ENCODE results near the gene CHCHD4.

The CHCHD4 gene

GRCh38 chr3:14152233-14152962 lies 27.7 kb upstream of the CHCHD4 start:
- Histone ChIP-seq H3K36me3 (ENCODE audit: control insufficient read depth, insufficient read depth, low read length) (peaks cover 4% of the 10 kb centered on the region), H3K4me1 (ENCODE audit: control insufficient read depth, low read depth, low read length) (peaks cover 4% of the 10 kb centered on the region), H4K5ac (ENCODE audit: low read length) (no peak overlapping the region), H3K23ac (ENCODE audit: low read length) (no peak overlapping the region), H2AK5ac (ENCODE audit: low read length) (no peak overlapping the region), H3K56ac (ENCODE audit: low read length) (no peak overlapping the region), H3K79me1 (ENCODE audit: low read length) (no peaks in the 10 kb centered on the region), H3K27ac (ENCODE audit: low read depth, low read length) (no peak overlapping the region), H3K4me3 (ENCODE audit: low read length) (no peak overlapping the region), H3K27me3 (ENCODE audit: insufficient read depth, low read length, poor library complexity) (no peaks in the 10 kb centered on the region), H3K79me2 (ENCODE audit: control insufficient read depth, insufficient read depth, low read length) (no peaks in the 10 kb centered on the region), H3K18ac (ENCODE audit: low read length) (no peak overlapping the region), H3K4me2 (ENCODE audit: low read length) (no peak overlapping the region), H3K9ac (ENCODE audit: low read length) (no peak overlapping the region), H2BK15ac (replicated peaks; ENCODE audit: low read depth) (no peak overlapping the region), H2BK120ac (ENCODE audit: low read depth, low read length) (no peak overlapping the region), H3K4ac (ENCODE audit: low read depth, low read length) (no peak overlapping the region), H2BK5ac (ENCODE audit: low read length) (no peak overlapping the region), H4K8ac (ENCODE audit: low read depth, low read length) (no peak overlapping the region)
- WGBS (ENCODE audit: extremely low coverage, insufficient coverage, low lambda C conversion rate): no CpG with 5 or more reads among the region's 11 CpGs
- no peak for DNase-seq

- no peak overlapping the region for H2BK15ac ChIP-seq (replicated peaks; ENCODE audit: low read depth)
- no peak for DNase-seq
- H3K4me2 ChIP-seq (ENCODE audit: low read length): no peak overlapping the region
- no peaks in the 10 kb centered on the region for H3K27me3 ChIP-seq (ENCODE audit: insufficient read depth, low read length, poor library complexity)
- H4K5ac ChIP-seq (ENCODE audit: low read length): no peak overlapping the region
- H3K79me2 ChIP-seq (ENCODE audit: control insufficient read depth, insufficient read depth, low read length): no peaks in the 10 kb centered on the region
- H3K36me3 ChIP-seq (ENCODE audit: control insufficient read depth, insufficient read depth, low read length): peaks cover 4% of the 10 kb centered on the region
- no peak overlapping the region for H2BK120ac ChIP-seq (ENCODE audit: low read depth, low read length)
- no peak overlapping the region for H3K23ac ChIP-seq (ENCODE audit: low read length)
- no peak overlapping the region for H3K18ac ChIP-seq (ENCODE audit: low read length)
- H4K8ac ChIP-seq (ENCODE audit: low read depth, low read length): no peak overlapping the region
- H3K27ac ChIP-seq (ENCODE audit: low read depth, low read length): no peak overlapping the region
- no CpG with 5 or more reads among the region's 12 CpGs for WGBS (ENCODE audit: extremely low coverage, insufficient coverage, low lambda C conversion rate)
- peaks cover 4% of the 10 kb centered on the region for H3K4me1 ChIP-seq (ENCODE audit: control insufficient read depth, low read depth, low read length)
- no peak overlapping the region for H3K9ac ChIP-seq (ENCODE audit: low read length)
- no peak overlapping the region for H3K4ac ChIP-seq (ENCODE audit: low read depth, low read length)
- H3K4me3 ChIP-seq (ENCODE audit: low read length): no peak overlapping the region
- H2BK5ac ChIP-seq (ENCODE audit: low read length): no peak overlapping the region
- H3K79me1 ChIP-seq (ENCODE audit: low read length): no peaks in the 10 kb centered on the region
- no peak overlapping the region for H2AK5ac ChIP-seq (ENCODE audit: low read length)
- H3K56ac ChIP-seq (ENCODE audit: low read length): no peak overlapping the region
These were observed 26.9 kb upstream of the CHCHD4 start for GRCh38 chr3:14151471-14152083.

- WGBS (ENCODE audit: extremely low coverage, insufficient coverage, low lambda C conversion rate): no CpG with 5 or more reads among the region's 9 CpGs
- H3K36me3 ChIP-seq (ENCODE audit: control insufficient read depth, insufficient read depth, low read length): peaks cover 2% of the 10 kb centered on the region
These were observed 26.0 kb upstream of the CHCHD4 start for GRCh38 chr3:14150491-14151230.

GRCh38 chr3:14150078-14150477 lies 25.4 kb upstream of the CHCHD4 start:
- Histone ChIP-seq H3K9ac (ENCODE audit: low read length) (no peak overlapping the region), H3K27ac (ENCODE audit: low read depth, low read length) (no peak overlapping the region), H2AK5ac (ENCODE audit: low read length) (no peak overlapping the region), H3K79me2 (ENCODE audit: control insufficient read depth, insufficient read depth, low read length) (no peaks in the 10 kb centered on the region), H3K4me2 (ENCODE audit: low read length) (no peak overlapping the region), H3K27me3 (ENCODE audit: insufficient read depth, low read length, poor library complexity) (no peaks in the 10 kb centered on the region), H2BK15ac (replicated peaks; ENCODE audit: low read depth) (no peak overlapping the region), H3K56ac (ENCODE audit: low read length) (no peak overlapping the region), H3K18ac (ENCODE audit: low read length) (no peak overlapping the region), H4K8ac (ENCODE audit: low read depth, low read length) (no peak overlapping the region), H3K36me3 (ENCODE audit: control insufficient read depth, insufficient read depth, low read length) (peaks cover 2% of the 10 kb centered on the region), H3K4ac (ENCODE audit: low read depth, low read length) (no peak overlapping the region), H3K23ac (ENCODE audit: low read length) (no peak overlapping the region), H2BK5ac (ENCODE audit: low read length) (no peak overlapping the region), H2BK120ac (ENCODE audit: low read depth, low read length) (no peak overlapping the region), H3K4me3 (ENCODE audit: low read length) (no peak overlapping the region), H3K79me1 (ENCODE audit: low read length) (no peaks in the 10 kb centered on the region), H3K4me1 (ENCODE audit: control insufficient read depth, low read depth, low read length) (peaks cover 4% of the 10 kb centered on the region), H4K5ac (ENCODE audit: low read length) (no peak overlapping the region)
- DNase-seq: no peak
- no CpG with 5 or more reads among the region's 9 CpGs for WGBS (ENCODE audit: extremely low coverage, insufficient coverage, low lambda C conversion rate)

More at GRCh38 chr3:14150491-14151230, 26.0 kb upstream of the CHCHD4 start:
- no peak for DNase-seq
- Histone ChIP-seq H4K8ac (ENCODE audit: low read depth, low read length) (no peak overlapping the region), H3K79me1 (ENCODE audit: low read length) (no peaks in the 10 kb centered on the region), H3K23ac (ENCODE audit: low read length) (no peak overlapping the region), H3K79me2 (ENCODE audit: control insufficient read depth, insufficient read depth, low read length) (no peaks in the 10 kb centered on the region), H3K56ac (ENCODE audit: low read length) (no peak overlapping the region), H2BK120ac (ENCODE audit: low read depth, low read length) (no peak overlapping the region), H3K27me3 (ENCODE audit: insufficient read depth, low read length, poor library complexity) (no peaks in the 10 kb centered on the region), H3K9ac (ENCODE audit: low read length) (no peak overlapping the region), H3K18ac (ENCODE audit: low read length) (no peak overlapping the region), H2BK15ac (replicated peaks; ENCODE audit: low read depth) (no peak overlapping the region), H3K4ac (ENCODE audit: low read depth, low read length) (no peak overlapping the region), H3K4me3 (ENCODE audit: low read length) (no peak overlapping the region), H4K5ac (ENCODE audit: low read length) (no peak overlapping the region), H3K4me1 (ENCODE audit: control insufficient read depth, low read depth, low read length) (peaks cover 4% of the 10 kb centered on the region), H2AK5ac (ENCODE audit: low read length) (no peak overlapping the region), H3K27ac (ENCODE audit: low read depth, low read length) (no peak overlapping the region), H3K4me2 (ENCODE audit: low read length) (no peak overlapping the region), H2BK5ac (ENCODE audit: low read length) (no peak overlapping the region)

- no peaks in the 10 kb centered on the region for H3K79me1 ChIP-seq (ENCODE audit: low read length)
- H2BK5ac ChIP-seq (ENCODE audit: low read length): no peak overlapping the region
- H2AK5ac ChIP-seq (ENCODE audit: low read length): no peak overlapping the region
These were observed 23.6 kb upstream of the CHCHD4 start for GRCh38 chr3:14148041-14148985.

More at GRCh38 chr3:14148041-14148985, 23.6 kb upstream of the CHCHD4 start:
- no peak overlapping the region for H3K27ac ChIP-seq (ENCODE audit: low read depth, low read length)
- no peak overlapping the region for H4K8ac ChIP-seq (ENCODE audit: low read depth, low read length)
- peak overlapping the region; percentile 53 for H3K23ac ChIP-seq (ENCODE audit: low read length)
- H3K27me3 ChIP-seq (ENCODE audit: insufficient read depth, low read length, poor library complexity): no peaks in the 10 kb centered on the region
- no peak overlapping the region for H3K4me2 ChIP-seq (ENCODE audit: low read length)
- H3K9ac ChIP-seq (ENCODE audit: low read length): peak overlapping the region; percentile 28
- H2BK15ac ChIP-seq (replicated peaks; ENCODE audit: low read depth): no peak overlapping the region
- peaks cover 4% of the 10 kb centered on the region for H3K4me1 ChIP-seq (ENCODE audit: control insufficient read depth, low read depth, low read length)
- peak overlapping the region; percentile 68 for H3K56ac ChIP-seq (ENCODE audit: low read length)
- H3K79me2 ChIP-seq (ENCODE audit: control insufficient read depth, insufficient read depth, low read length): no peaks in the 10 kb centered on the region
- WGBS (ENCODE audit: extremely low coverage, insufficient coverage, low lambda C conversion rate): no CpG with 5 or more reads among the region's 28 CpGs
- H3K4me3 ChIP-seq (ENCODE audit: low read length): no peak overlapping the region
- no peak overlapping the region for H4K5ac ChIP-seq (ENCODE audit: low read length)
- no peaks in the 10 kb centered on the region for H3K36me3 ChIP-seq (ENCODE audit: control insufficient read depth, insufficient read depth, low read length)
- H3K18ac ChIP-seq (ENCODE audit: low read length): no peak overlapping the region
- peak; percentile 94 for DNase-seq
- H2BK120ac ChIP-seq (ENCODE audit: low read depth, low read length): no peak overlapping the region
- H3K4ac ChIP-seq (ENCODE audit: low read depth, low read length): no peak overlapping the region
